Mesendoderm (in vitro differentiated cells): ENCODE data around the gene BDNF.
"Not testable (repeated sequence)": the region's sequence is repeated elsewhere in the genome, so short reads cannot be mapped to it uniquely, and the experiment has no call there.

ENCODE experiments used
- DNase-seq: peaks from one replicate; pipeline ENCODE4 v3.0.0; 2013
- H2AK5ac ChIP-seq: 2 replicates; pipeline ENCODE4 v1.6.1; 2013; ENCODE audit warnings: low read length, inconsistent platforms
- H2BK120ac ChIP-seq: 2 replicates; pipeline ENCODE4 v1.6.1; 2013; ENCODE audit warnings: low read depth, mild to moderate bottlenecking, low read length, moderate library complexity, mixed read lengths
- H2BK15ac ChIP-seq: replicated peaks from 2 replicates; pipeline ENCODE4 v1.6.1; 2013; ENCODE audit warnings: low read depth, mild to moderate bottlenecking, moderate library complexity
- H2BK5ac ChIP-seq: 2 replicates; pipeline ENCODE4 v1.6.1; 2013; ENCODE audit warnings: low read length, inconsistent platforms
- H3K18ac ChIP-seq: 2 replicates; pipeline ENCODE4 v1.6.1; 2013; ENCODE audit warnings: mild to moderate bottlenecking, low read length, mixed read lengths
- H3K23ac ChIP-seq: one replicate; pipeline ENCODE4 v1.6.1; 2013; ENCODE audit warnings: low read length
- H3K27ac ChIP-seq: 2 replicates; pipeline ENCODE4 v1.5.1; 2013; ENCODE audit warnings: low read depth, mild to moderate bottlenecking, inconsistent platforms, low read length, moderate library complexity
- H3K27me3 ChIP-seq: 2 replicates; pipeline ENCODE4 v1.6.1; 2013; ENCODE audit warnings: low read length, control low read depth, mild to moderate bottlenecking, inconsistent platforms; ENCODE audit not compliant: insufficient read depth, poor library complexity
- H3K36me3 ChIP-seq: 2 replicates; pipeline ENCODE4 v1.6.1; 2013; ENCODE audit warnings: low read length, inconsistent platforms; ENCODE audit not compliant: control insufficient read depth, insufficient read depth
- H3K4ac ChIP-seq: one replicate; pipeline ENCODE4 v1.6.1; 2013; ENCODE audit warnings: low read depth, mild to moderate bottlenecking, low read length, moderate library complexity
- H3K4me1 ChIP-seq: 2 replicates; pipeline ENCODE4 v1.6.1; 2013; ENCODE audit warnings: low read depth, low read length, inconsistent platforms; ENCODE audit not compliant: control insufficient read depth
- H3K4me2 ChIP-seq: 2 replicates; pipeline ENCODE4 v1.6.1; 2013; ENCODE audit warnings: low read length
- H3K4me3 ChIP-seq: 2 replicates; pipeline ENCODE4 v1.5.1; 2013; ENCODE audit warnings: mild to moderate bottlenecking, low read length
- H3K56ac ChIP-seq: one replicate; pipeline ENCODE4 v1.6.1; 2013; ENCODE audit warnings: low read length
- H3K79me1 ChIP-seq: 2 replicates; pipeline ENCODE4 v1.6.1; 2013; ENCODE audit warnings: low read length, inconsistent platforms
- H3K79me2 ChIP-seq: 2 replicates; pipeline ENCODE4 v1.6.1; 2013; ENCODE audit warnings: mild to moderate bottlenecking, low read length; ENCODE audit not compliant: control insufficient read depth, insufficient read depth
- H3K9ac ChIP-seq: 2 replicates; pipeline ENCODE4 v1.6.1; 2013; ENCODE audit warnings: low read length, inconsistent platforms
- H4K5ac ChIP-seq: one replicate; pipeline ENCODE4 v1.6.1; 2013; ENCODE audit warnings: low read length
- H4K8ac ChIP-seq: one replicate; pipeline ENCODE4 v1.6.1; 2013; ENCODE audit warnings: low read depth, mild to moderate bottlenecking, control low read depth, low read length, moderate library complexity
- WGBS: extraction: QIAGEN DNeasy Blood & Tissue Kit; methylation state at CpG from one replicate; pipeline ENCODE4 v1.1.7; 2013; ENCODE audit warnings: low lambda C conversion rate, missing lambda C conversion rate; ENCODE audit not compliant: insufficient coverage; ENCODE audit errors: extremely low coverage; 5-methylcytosine and 5-hydroxymethylcytosine counted together

Gene BDNF

GRCh38 chr11:27677108-27677507 is 23.1 kb downstream of the BDNF start:
- H3K27ac ChIP-seq: no peak overlapping the region
- H4K8ac ChIP-seq: no peak overlapping the region
- H3K27me3 ChIP-seq: no peaks in the 10 kb centered on the region
- H3K4me2 ChIP-seq: no peak overlapping the region
- H3K4me1 ChIP-seq: peaks cover 2% of the 10 kb centered on the region
- no peak overlapping the region for H2BK15ac ChIP-seq
- H2AK5ac ChIP-seq: no peak overlapping the region
- H3K79me2 ChIP-seq: no peaks in the 10 kb centered on the region
- no peak for DNase-seq
- no peaks in the 10 kb centered on the region for H3K36me3 ChIP-seq
- H3K56ac ChIP-seq: no peak overlapping the region
- H3K18ac ChIP-seq: no peak overlapping the region
- no peak overlapping the region for H3K4ac ChIP-seq
- H3K4me3 ChIP-seq: no peak overlapping the region
- H3K79me1 ChIP-seq: no peaks in the 10 kb centered on the region
- no peak overlapping the region for H2BK5ac ChIP-seq
- no CpG with 5 or more reads among the region's 4 CpGs for WGBS
- H3K23ac ChIP-seq: no peak overlapping the region
- no peak overlapping the region for H4K5ac ChIP-seq
- H2BK120ac ChIP-seq: no peak overlapping the region
- H3K9ac ChIP-seq: no peak overlapping the region

- Histone ChIP-seq H3K79me1 (no peaks in the 10 kb centered on the region), H2BK15ac (no peak overlapping the region), H3K56ac (no peak overlapping the region), H3K36me3 (no peaks in the 10 kb centered on the region), H3K79me2 (no peaks in the 10 kb centered on the region), H3K9ac (no peak overlapping the region), H2BK120ac (no peak overlapping the region), H3K27me3 (no peaks in the 10 kb centered on the region), H2BK5ac (no peak overlapping the region), H3K23ac (no peak overlapping the region), H3K4me3 (no peak overlapping the region), H3K27ac (no peak overlapping the region), H3K18ac (no peak overlapping the region), H4K5ac (no peak overlapping the region), H2AK5ac (no peak overlapping the region), H3K4ac (no peak overlapping the region), H4K8ac (no peak overlapping the region), H3K4me2 (no peak overlapping the region), H3K4me1 (peaks cover 2% of the 10 kb centered on the region)
- DNase-seq: no peak
- no CpG with 5 or more reads among the region's 6 CpGs for WGBS
Measured at GRCh38 chr11:27673979-27674663, 26.1 kb downstream of the BDNF start.

DNA sequence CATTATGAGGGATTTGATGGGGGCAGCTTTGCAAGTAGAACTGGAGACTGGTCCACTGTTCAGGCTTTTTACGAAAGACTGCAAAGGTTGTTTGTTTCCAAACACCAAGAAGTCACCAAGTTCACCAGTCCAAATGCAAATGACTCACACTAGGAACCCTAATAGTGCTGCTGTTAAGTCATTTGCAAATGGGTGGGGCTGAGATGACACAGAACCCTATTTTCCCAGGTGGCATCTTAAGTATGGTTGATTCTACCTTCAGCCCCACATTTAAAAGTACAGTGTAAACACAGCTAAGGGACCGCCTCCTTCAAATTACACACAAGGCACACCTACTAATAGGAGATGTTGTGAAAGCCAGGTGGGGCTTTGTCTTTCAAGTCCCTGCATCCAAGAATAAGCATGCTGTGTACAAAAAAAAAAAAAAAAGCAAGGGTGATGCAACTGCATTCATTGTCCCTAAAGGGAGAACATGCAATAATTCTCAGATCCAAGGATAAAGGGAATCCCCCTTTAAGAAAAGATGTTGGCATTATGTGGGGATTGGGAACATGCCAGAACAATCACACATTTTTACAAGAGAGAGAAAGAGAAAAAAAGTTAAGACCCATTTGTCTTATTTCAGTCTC is 27.3 kb downstream of the BDNF start:
- Histone ChIP-seq H2BK15ac (no peak overlapping the region), H3K4ac (no peak overlapping the region), H4K8ac (no peak overlapping the region), H3K23ac (no peak overlapping the region), H3K27me3 (no peaks in the 10 kb centered on the region), H3K4me3 (no peak overlapping the region), H3K36me3 (no peaks in the 10 kb centered on the region), H3K4me1 (peaks cover 2% of the 10 kb centered on the region), H2BK5ac (no peak overlapping the region), H4K5ac (no peak overlapping the region), H3K4me2 (no peak overlapping the region), H3K79me2 (no peaks in the 10 kb centered on the region), H3K18ac (no peak overlapping the region), H3K56ac (no peak overlapping the region), H2AK5ac (no peak overlapping the region), H3K9ac (no peak overlapping the region), H2BK120ac (no peak overlapping the region), H3K27ac (no peak overlapping the region), H3K79me1 (no peaks in the 10 kb centered on the region)
- no CpG with 5 or more reads among the region's 2 CpGs for WGBS
- DNase-seq: no peak

DNA sequence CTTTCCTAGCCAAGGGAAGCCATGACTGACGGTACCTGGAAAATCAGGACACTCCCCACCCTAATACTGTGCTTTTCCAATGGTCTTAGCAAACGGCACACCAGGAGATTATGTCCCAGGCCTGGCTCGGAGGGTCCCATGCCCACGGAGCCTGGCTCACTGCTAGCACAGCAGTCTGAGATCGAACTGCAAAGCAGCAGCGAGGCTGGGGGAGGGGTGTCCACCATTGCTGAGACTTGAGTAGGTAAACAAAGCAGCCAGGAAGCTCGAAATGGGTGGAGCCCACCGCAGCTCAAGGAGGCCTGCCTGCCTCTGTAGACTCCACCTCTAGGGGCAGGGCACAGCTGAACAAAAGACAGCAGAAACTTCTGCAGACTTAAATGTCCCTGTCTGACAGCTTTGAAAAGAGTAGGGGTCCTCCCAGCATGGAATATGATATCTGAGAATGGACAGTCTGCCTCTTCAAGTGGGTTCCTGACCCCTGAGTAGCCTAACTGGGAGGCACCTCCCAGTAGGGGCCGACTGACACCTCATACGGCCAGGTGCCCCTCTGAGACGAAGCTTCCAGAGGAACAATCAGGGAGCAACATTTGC is 34.6 kb downstream of the BDNF start:
- not testable (repeated sequence) for H2AK5ac ChIP-seq, H3K79me2 ChIP-seq, H2BK15ac ChIP-seq, H2BK120ac ChIP-seq, H3K18ac ChIP-seq, H3K4me1 ChIP-seq, H3K23ac ChIP-seq, H3K79me1 ChIP-seq, H3K56ac ChIP-seq, H3K4me2 ChIP-seq, H3K4ac ChIP-seq, H4K5ac ChIP-seq, H3K36me3 ChIP-seq, H3K27ac ChIP-seq, H3K4me3 ChIP-seq, H4K8ac ChIP-seq, H2BK5ac ChIP-seq, H3K27me3 ChIP-seq, H3K9ac ChIP-seq
- peak; percentile 23 for DNase-seq
- no CpG with 5 or more reads among the region's 11 CpGs for WGBS

DNA sequence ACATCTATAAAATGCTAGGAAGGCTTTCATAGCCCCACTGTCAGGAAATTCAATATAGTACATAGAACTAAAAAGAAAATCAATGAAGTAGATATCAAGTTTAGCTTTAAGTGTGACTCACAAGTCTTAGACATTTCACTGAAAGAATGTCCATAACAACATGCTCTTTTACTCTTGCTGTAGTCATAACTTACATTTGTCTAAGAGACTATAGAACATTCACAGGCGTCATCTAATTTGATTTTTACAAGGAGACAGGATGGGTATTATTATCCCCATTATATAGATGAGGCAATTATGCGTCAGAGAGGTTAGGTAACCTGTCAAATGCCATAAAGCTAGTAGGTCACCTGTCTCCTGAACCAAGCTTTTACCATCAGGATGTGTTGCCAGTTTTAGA is 36.9 kb downstream of the BDNF start:
- H4K8ac ChIP-seq: no peak overlapping the region
- no peak overlapping the region for H2BK15ac ChIP-seq
- H2BK120ac ChIP-seq: no peak overlapping the region
- H2BK5ac ChIP-seq: no peak overlapping the region
- H3K79me1 ChIP-seq: no peaks in the 10 kb centered on the region
- WGBS: no CpG with 5 or more reads among the region's 2 CpGs
- no peaks in the 10 kb centered on the region for H3K79me2 ChIP-seq
- no peaks in the 10 kb centered on the region for H3K27me3 ChIP-seq
- H3K4me1 ChIP-seq: no peaks in the 10 kb centered on the region
- no peak overlapping the region for H3K23ac ChIP-seq
- H3K56ac ChIP-seq: no peak overlapping the region
- H4K5ac ChIP-seq: no peak overlapping the region
- H3K4ac ChIP-seq: no peak overlapping the region
- no peak overlapping the region for H3K4me2 ChIP-seq
- no peak overlapping the region for H3K4me3 ChIP-seq
- H3K27ac ChIP-seq: no peak overlapping the region
- H3K18ac ChIP-seq: no peak overlapping the region
- no peak overlapping the region for H2AK5ac ChIP-seq
- no peak overlapping the region for H3K9ac ChIP-seq
- H3K36me3 ChIP-seq: no peaks in the 10 kb centered on the region
- DNase-seq: no peak
